GM13977 (cell line): Measurements from ENCODE around the gene GADD45A.

Source experiments
- DNase-seq: peaks from one replicate; pipeline ENCODE4 v3.0.0; 2012; ENCODE audit warnings: low spot score
- CTCF ChIP-seq: IDR thresholded peaks from 2 replicates; pipeline ENCODE4 v1.5.1; 2012; ENCODE audit warnings: mild to moderate bottlenecking, control low read depth; ENCODE audit not compliant: insufficient read depth; ENCODE audit errors: extremely low read depth, missing control alignments
- in situ Hi-C: fragments of 300-500 bp; cut with MboI; formaldehyde crosslinking; loops from one replicate; pipeline ENCODE4 v1.12.0; 2022; ENCODE audit warnings: low sequenced_read_pairs, low pct_unique_long_range_greater_than_20kb, mixed read lengths, inconsistent platforms; ENCODE audit not compliant: unreplicated experiment

GADD45A gene

GRCh38 chr1:67676287-67676686 is 8.7 kb upstream of the GADD45A start:
- in situ Hi-C loops: no loop called here
- no peak for DNase-seq
- no peak for TF ChIP-seq CTCF

- TF ChIP-seq CTCF: no peak
- in situ Hi-C loops: no loop called here
- DNase-seq: no peak
Measured at GRCh38 chr1:67676946-67677345, 8.1 kb upstream of the GADD45A start.

GRCh38 chr1:67677408-67677807 is 7.6 kb upstream of the GADD45A start:
- no peak for TF ChIP-seq CTCF
- in situ Hi-C loops: no loop called here
- DNase-seq: no peak

GRCh38 chr1:67677930-67678329 is 7.1 kb upstream of the GADD45A start:
- no peak for DNase-seq

GRCh38 chr1:67679691-67680090 is 5.3 kb upstream of the GADD45A start:
- no peak for DNase-seq
- in situ Hi-C loops: no loop called here

More at GRCh38 chr1:67677930-67678329, 7.1 kb upstream of the GADD45A start:
- no peak for TF ChIP-seq CTCF
- in situ Hi-C loops: no loop called here

GRCh38 chr1:67680486-67680885 is 4.5 kb upstream of the GADD45A start:
- DNase-seq: no peak
- no peak for TF ChIP-seq CTCF
- in situ Hi-C loops: no loop called here

More at GRCh38 chr1:67679691-67680090, 5.3 kb upstream of the GADD45A start:
- no peak for TF ChIP-seq CTCF
